Measurements from ENCODE around the gene STOML1.

STOML1 gene

GRCh38 chr15:74019734-74020133 is 27.6 kb upstream of the STOML1 start:
- no peak for DNase-seq (ENCODE audit: low read depth in 2 of 2)

DNA sequence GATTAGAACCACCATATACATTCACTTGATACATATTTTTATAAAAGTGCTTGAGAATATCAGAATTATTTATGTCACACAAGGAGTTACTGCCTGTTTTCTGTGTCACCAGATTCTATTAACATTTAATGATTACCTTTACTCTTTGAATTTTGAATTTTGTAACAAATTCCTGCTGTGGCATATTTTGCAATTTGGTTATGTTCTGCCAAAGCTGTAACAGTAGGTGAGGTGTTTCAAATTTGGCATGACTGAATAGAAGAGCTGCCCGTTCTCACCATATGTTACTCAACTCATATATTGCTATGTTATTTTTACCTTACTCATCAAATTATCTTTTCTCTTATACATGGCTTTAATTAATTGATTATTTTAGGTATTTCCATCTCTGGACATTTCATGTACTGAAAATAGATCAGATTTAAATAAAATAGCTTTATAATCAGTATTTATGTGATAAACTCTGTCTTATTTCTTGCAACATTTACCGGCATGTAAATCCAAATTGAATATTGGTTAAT is 21.3 kb upstream of the STOML1 start:
- DNase-seq (ENCODE audit: low read depth in 2 of 2), result no peak

- DNase-seq (ENCODE audit: low read depth in 2 of 2), result no peak
Observed at GRCh38 chr15:74011610-74012009, 19.5 kb upstream of the STOML1 start.

- no peak for DNase-seq (ENCODE audit: low read depth in 2 of 2)
Observed at GRCh38 chr15:74010929-74011540, 18.9 kb upstream of the STOML1 start.

GRCh38 chr15:74008901-74009300 is 16.8 kb upstream of the STOML1 start:
- DNase-seq (ENCODE audit: low read depth in 2 of 2), result no peak

DNA sequence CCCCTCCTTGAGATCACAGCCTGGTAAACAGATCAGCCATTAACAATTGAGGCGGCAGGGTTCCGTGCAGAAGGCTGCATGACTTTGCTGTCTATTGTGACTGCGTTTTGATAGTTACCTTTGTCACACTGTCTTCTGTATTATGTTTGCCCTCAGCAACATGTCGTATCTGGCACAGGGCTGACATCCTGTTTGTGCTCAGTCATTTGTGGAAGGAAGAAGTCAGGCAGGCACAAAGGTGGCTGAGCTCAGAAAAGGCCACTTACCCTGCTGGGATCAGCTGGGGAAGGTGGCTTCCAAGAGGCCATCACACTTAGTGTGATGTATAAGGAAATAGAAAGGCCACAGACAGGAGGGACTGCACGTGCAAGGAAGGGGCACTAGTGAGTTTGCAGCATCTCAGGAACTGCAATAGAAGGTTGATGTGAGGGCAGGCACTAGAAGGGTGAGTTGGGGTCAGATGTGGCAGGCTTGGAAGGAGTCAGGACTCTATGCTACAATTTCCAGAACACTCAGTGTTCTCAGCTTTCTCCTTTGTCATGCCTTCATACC is 15.8 kb upstream of the STOML1 start:
- no peak for DNase-seq (ENCODE audit: low read depth in 2 of 2)

DNA sequence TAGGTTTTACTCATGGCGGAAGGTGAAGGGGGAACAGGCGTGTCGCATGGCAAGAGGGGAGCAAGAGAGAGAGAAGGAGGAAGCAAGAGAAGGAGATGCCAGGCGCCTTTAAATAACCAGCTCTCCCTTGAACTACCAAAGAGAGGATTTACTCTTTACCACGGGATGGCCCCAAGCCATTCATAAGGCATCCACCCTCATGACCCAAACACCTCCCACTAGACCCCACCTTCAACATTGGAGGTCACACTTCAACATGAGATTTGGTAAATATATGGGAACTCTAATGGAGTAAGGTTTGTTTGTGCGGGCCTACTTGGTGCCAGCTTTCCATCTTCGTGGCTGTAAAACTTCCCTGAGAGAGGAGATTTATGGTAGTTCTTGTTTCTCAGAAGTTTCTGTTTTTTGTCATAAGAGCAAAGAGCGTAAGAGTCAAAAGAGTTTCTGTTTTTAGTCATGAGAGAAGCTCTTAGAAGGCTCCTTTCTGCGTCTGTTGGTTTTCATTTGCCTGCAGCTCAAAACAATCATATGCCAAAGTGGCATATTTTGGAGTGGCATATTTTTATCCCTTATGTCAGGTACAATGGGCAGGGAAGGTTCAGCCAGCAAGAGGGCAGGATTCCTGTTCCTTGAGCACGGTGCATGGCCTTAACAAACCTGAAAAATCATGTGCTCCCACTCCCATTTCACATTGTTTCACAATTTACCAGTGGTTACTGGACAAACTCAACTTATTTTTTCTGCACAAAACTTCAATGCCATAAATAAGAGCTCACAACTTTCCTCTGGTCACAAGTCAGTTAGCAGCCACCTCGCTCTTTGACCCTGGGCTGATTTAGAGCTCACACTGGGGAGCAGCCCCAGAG is 14.9 kb upstream of the STOML1 start:
- no peak for DNase-seq (ENCODE audit: low read depth in 2 of 2)

- DNase-seq (ENCODE audit: low read depth in 2 of 2), result no peak
Observed at GRCh38 chr15:73997986-73998385, 5.9 kb upstream of the STOML1 start.

GRCh38 chr15:73996939-73997338 is 4.8 kb upstream of the STOML1 start:
- no peak for DNase-seq (ENCODE audit: low read depth in 2 of 2)

DNA sequence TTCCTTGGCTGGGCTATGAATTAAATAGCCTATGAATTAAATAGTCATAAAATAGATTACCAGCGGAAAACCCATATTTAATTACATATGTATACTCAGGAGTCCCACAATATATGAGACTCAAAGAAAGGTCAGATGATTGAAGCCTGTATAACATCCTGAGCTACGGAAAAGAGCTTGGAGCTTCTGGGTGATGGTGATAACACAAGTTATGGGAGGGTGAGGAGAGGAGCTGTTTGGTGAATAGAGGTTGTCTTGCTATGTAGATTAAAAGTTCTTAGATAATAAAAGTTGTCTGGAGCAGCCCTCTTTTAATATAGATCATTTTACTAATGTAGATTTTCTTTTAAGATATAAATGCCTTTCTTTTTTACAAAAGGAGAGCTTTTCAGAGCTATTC is 4.2 kb upstream of the STOML1 start:
- DNase-seq (ENCODE audit: low read depth in 2 of 2), result no peak

GRCh38 chr15:73994912-73995622 is 3.0 kb upstream of the STOML1 start:
- DNase-seq (ENCODE audit: low read depth in 2 of 2), result no peak

- peak; percentile 84 to 96 for DNase-seq (ENCODE audit: low read depth in 2 of 2)
Observed at GRCh38 chr15:73994413-73994883, 2.4 kb upstream of the STOML1 start, which contains the start of gene PML. Gene PML (plus strand): TSS chr15:73994716. CDS start chr15:73994813, 97 bp downstream.

DNA sequence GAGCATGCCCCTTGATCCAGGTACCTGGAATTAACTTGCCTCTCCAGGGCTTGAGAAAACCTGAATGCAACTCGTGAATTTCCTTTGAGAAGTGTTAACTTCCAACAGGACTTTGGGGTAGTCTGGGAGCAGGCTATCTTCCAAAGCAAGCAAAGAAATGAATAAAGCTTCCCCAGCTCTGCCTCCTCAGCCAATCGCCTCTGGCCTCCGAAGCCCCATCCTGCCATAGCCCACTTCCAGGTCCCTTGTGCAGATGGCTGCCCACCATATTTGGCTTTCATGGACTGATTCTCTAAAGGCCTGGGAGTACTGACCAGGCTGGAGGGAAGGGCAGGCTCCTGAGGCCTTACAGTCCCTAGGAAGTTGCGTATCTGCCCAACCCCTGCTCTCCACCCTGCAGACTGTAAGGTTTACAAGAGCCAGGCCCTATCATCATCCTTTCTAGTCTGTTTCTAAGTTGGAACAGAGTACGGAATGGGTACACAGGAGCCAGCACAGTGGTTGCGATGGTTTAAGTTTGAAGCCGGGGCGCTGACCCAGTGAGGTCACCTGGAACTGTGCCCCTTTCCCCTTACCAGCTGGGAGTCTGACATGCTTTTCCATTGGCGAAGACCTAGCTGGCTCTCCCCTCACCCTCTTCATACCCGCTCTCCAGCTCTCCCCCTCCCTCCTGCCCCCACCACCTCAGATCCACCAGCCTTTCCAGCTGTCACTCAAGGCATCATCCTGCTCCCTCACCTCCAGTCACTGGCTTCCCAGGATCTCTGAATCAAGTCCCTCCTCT is 1.3 kb upstream of the STOML1 start:
- DNase-seq (ENCODE audit: low read depth in 2 of 2), result no peak

- no peak for DNase-seq (ENCODE audit: low read depth in 2 of 2)
Observed at GRCh38 chr15:73992594-73992898, 451 bp upstream of the STOML1 start.

- DNase-seq (ENCODE audit: low read depth in 2 of 2), result no peak
Observed at GRCh38 chr15:73991260-73991659, 835 bp downstream of the STOML1 start.

DNA sequence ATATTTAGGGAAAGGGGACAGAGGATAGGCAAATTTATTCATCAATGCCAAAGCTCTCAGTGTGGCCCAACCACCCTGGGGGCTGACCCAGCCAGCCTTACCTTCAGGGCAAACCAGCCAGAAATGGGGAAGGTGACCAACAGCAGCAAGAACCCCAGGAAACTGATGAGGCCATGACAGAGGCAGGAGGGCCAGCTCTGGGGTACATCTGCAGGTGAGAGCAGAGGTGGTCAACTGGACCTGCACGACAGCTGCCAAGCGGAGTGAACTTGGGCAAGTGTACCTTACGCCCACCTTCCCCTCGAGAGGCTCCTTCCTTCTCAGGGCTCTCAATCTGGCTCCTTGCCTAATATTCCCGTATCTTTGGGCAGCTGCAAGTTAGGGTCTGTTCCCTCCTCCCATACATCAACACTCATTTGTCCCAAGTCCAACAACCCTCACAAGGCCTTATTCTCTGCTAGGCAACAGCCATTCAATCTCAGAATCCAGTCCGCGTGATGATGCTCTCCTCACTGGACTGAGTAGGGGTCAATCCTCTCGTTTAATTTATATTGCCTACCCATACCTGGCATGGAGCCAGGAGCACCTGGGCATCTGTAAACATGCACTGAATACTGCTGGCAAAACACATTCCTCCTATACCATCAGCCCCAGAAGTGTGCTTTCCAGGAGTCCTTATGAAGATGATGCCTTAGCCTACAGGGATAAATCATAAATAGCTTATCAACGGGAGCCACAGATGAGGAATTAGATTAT is 1.7 kb downstream of the STOML1 start:
- DNase-seq (ENCODE audit: low read depth in 2 of 2), result no peak

DNA sequence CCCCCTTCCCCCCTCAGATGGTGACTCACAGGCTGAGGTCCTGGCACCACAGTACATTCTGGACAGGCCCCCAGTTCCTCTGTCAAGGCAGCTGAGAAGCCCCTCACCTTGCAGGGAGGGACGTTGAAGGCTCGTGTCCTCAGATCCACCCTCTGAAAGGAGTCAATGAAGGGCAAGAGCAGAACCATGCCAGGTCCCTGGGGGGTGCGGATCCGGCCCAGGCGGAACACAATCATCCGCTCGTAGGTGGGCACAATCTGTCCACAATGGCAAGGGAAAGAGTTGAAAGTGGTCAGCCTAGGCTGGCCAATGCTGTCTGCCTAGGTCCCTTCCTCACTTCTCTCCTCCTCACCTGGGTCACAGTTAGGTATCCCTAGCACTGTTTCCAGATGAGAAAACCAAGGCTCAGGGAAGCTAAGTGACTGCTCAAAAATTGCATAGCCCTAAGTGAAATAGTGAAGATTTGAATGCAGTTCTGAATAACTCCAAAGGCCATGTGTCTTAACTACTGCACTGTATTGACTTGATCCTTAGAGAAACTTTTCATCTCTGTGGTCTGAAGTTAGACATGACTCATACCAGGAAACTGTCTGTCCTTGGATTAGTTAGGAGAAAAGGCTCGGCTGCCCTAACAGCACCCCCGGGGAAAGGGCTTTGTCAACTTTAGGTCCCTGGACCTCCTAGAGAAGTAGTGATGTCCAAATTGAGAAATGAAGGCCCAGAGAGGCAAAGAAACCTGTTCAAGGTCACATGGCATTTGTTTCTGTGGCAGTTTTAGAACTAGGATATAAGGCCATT is 2.9 kb downstream of the STOML1 start:
- no peak for DNase-seq (ENCODE audit: low read depth in 2 of 2)

- DNase-seq (ENCODE audit: low read depth in 2 of 2), result no peak
Observed at GRCh38 chr15:73988445-73988969, 3.6 kb downstream of the STOML1 start.

GRCh38 chr15:73987681-73988444 is 4.2 kb downstream of the STOML1 start:
- no peak for DNase-seq (ENCODE audit: low read depth in 2 of 2)
